Endothelial cell (in vitro differentiated cells): ENCODE measurements around the gene BST1. TPM values are rescaled to one million over a fixed set of nuclear protein-coding genes. Genes with fewer than 3 reads are reported as not detected.

Experiments
- DNase-seq: peaks from one replicate; pipeline ENCODE4 v3.0.0; 2021; ENCODE audit warnings: low spot score
- H3K27ac Mint-ChIP-seq: one replicate; pipeline ENCODE4 v1.8.0; 2021; ENCODE audit warnings: mixed read lengths, inconsistent platforms; ENCODE audit not compliant: unreplicated experiment
- H3K27me3 Mint-ChIP-seq: one replicate; pipeline ENCODE4 v1.8.0; 2021; ENCODE audit warnings: mild to moderate bottlenecking, moderate library complexity, mixed read lengths, inconsistent platforms; ENCODE audit not compliant: unreplicated experiment
- H3K36me3 Mint-ChIP-seq: one replicate; pipeline ENCODE4 v1.8.0; 2021; ENCODE audit warnings: mild to moderate bottlenecking, low read depth, mixed read lengths, inconsistent platforms; ENCODE audit not compliant: unreplicated experiment
- H3K4me1 Mint-ChIP-seq: one replicate; pipeline ENCODE4 v1.8.0; 2021; ENCODE audit warnings: mild to moderate bottlenecking, mixed read lengths, inconsistent platforms; ENCODE audit not compliant: unreplicated experiment
- H3K4me3 Mint-ChIP-seq: one replicate; pipeline ENCODE4 v1.8.0; 2021; ENCODE audit warnings: mild to moderate bottlenecking, mixed read lengths, inconsistent platforms; ENCODE audit not compliant: unreplicated experiment
- H3K9me3 Mint-ChIP-seq: one replicate; pipeline ENCODE4 v1.8.0; 2021; ENCODE audit warnings: mixed read lengths, inconsistent platforms; ENCODE audit not compliant: unreplicated experiment
- total RNA-seq: library from RNA; stranded (reverse); fragmentation: NEBNext Ultra II Directional; extraction: Animal tissue kit (Norgen Biotek cat#: 25700); gene quantifications from one replicate; pipeline ENCODE4 v1.2.1, GENCODE V29; 2021; ENCODE audit not compliant: unreplicated experiment
- TF ChIP-seq, protein P1 (sequence below): fragments of 200-600 bp; sonication (generic); IDR thresholded peaks from one replicate; pipeline ENCODE4 v1.5.0; 2021; ENCODE audit warnings: antibody characterized with exemption; ENCODE audit not compliant: unreplicated experiment

Gene BST1
- total RNA-seq, 1 donor from 2014 or later, result 12.6 TPM

DNA sequence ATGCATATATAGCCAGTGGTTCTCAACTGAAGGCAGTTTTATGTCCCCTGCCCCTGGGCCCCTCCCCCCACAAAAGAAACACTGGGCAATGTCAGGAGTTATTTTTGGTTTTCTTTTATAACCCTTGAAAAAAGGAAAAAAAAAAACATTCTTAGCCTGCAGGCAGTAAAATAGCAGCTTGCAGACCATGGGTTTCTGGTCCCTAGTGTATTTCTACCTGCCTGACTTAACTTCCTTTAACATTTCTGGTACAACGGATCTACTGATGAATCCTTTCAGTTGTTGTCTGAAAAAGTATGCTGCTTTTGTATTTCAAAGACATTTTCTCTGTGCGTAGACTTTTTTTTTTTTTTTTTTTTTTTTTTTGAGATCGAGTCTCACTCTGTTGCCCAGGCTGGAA, 32.3 kb upstream of the BST1 start:
- no peak overlapping the region for H3K27ac Mint-ChIP-seq
- H3K4me1 Mint-ChIP-seq, result peaks cover 10% of the 10 kb centered on the region
- DNase-seq, result no peak
- peaks cover 5% of the 10 kb centered on the region for H3K36me3 Mint-ChIP-seq
- H3K9me3 Mint-ChIP-seq, result no peaks in the 10 kb centered on the region
- no peaks in the 10 kb centered on the region for H3K27me3 Mint-ChIP-seq
- TF ChIP-seq, protein P1, sequence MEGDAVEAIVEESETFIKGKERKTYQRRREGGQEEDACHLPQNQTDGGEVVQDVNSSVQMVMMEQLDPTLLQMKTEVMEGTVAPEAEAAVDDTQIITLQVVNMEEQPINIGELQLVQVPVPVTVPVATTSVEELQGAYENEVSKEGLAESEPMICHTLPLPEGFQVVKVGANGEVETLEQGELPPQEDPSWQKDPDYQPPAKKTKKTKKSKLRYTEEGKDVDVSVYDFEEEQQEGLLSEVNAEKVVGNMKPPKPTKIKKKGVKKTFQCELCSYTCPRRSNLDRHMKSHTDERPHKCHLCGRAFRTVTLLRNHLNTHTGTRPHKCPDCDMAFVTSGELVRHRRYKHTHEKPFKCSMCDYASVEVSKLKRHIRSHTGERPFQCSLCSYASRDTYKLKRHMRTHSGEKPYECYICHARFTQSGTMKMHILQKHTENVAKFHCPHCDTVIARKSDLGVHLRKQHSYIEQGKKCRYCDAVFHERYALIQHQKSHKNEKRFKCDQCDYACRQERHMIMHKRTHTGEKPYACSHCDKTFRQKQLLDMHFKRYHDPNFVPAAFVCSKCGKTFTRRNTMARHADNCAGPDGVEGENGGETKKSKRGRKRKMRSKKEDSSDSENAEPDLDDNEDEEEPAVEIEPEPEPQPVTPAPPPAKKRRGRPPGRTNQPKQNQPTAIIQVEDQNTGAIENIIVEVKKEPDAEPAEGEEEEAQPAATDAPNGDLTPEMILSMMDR, result no peak
- H3K4me3 Mint-ChIP-seq, result no peak overlapping the region

DNA sequence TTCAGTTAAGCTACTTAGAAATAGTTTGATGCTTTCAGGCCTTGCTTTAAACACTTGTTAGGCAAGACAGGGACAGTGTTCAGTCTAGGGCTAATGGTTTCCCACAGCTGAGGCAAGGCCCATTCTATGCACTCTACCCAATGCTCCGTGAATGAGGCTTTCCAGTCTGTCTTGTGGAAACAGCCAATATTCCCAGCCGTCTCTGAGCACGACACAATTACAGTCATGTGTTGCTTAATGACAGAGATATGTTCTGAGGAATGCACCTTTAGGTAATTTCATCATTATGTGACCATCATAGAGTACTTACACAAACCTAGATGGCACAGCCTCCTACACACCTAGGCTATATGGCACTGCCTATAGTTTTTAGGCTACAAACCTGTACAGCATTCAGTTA, 30.8 kb upstream of the BST1 start:
- Mint-ChIP-seq H3K36me3 (no peaks in the 10 kb centered on the region), H3K9me3 (no peaks in the 10 kb centered on the region), H3K4me1 (no peaks in the 10 kb centered on the region), H3K4me3 (no peak overlapping the region), H3K27ac (no peak overlapping the region), H3K27me3 (no peaks in the 10 kb centered on the region)
- no peak for DNase-seq
- TF ChIP-seq, protein P1, result no peak

DNA sequence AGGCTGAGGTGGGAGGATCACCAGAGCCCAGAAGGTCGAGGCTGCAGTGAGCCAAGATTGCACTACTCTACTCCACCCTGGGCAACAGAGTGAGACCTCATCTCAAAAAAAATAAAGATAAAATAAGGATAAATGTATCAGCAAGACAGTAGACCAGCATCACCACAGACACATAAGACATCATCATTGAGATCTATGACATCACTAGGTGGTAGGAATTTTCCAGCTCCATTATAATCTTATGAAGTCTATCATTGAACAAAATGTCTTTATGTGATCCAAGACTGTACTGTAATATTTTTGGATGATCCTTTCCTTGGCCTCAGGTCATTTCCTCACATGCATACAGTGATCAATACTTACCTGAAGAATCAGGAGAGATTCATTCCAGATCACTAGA, 29.5 kb upstream of the BST1 start:
- Mint-ChIP-seq H3K36me3 (no peaks in the 10 kb centered on the region), H3K4me1 (peaks cover 2% of the 10 kb centered on the region), H3K9me3 (no peaks in the 10 kb centered on the region), H3K27ac (no peak overlapping the region), H3K27me3 (no peaks in the 10 kb centered on the region), H3K4me3 (no peak overlapping the region)
- TF ChIP-seq, protein P1, result no peak
- DNase-seq, result no peak

DNA sequence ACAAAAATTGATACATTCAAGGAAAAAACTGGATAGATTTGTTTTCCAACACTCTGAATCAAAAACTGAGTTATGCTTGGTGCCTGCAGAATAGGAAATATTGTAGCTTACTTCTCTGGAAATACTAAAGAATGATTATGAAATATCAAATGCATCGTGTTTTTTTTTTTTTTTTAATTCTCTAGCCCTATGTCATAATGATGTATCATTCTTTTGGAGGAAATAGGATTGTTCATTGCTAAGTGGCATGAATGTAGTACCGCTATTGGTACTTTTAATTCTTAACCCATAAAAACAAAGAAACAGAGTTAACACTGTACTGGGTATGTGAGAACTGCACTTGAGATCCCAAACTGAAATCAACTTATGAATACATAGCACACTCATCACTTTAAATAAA, 28.8 kb upstream of the BST1 start:
- peaks cover 2% of the 10 kb centered on the region for H3K4me1 Mint-ChIP-seq
- H3K4me3 Mint-ChIP-seq, result no peak overlapping the region
- H3K36me3 Mint-ChIP-seq, result no peaks in the 10 kb centered on the region
- no peaks in the 10 kb centered on the region for H3K9me3 Mint-ChIP-seq
- H3K27ac Mint-ChIP-seq, result no peak overlapping the region
- no peaks in the 10 kb centered on the region for H3K27me3 Mint-ChIP-seq
- no peak for DNase-seq
- TF ChIP-seq, protein P1, result no peak

DNA sequence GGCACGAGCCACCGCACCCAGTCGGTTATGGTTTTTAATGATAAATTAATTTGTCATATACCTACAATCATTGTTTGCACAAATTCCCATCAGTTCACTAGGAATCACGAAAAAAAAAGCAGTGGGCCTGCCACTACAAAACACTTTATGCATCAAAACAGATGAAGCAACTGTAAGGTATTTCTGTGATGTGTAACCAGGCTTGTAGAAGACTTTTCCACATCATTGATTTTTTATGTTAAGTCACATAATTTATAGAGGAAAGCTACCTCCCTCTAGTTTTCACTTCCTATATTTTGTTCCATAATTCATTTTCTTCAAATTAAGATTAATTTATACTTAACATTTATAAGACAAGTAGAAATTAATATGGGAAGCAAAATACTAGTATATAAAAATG, 27.9 kb upstream of the BST1 start:
- TF ChIP-seq, protein P1, result no peak
- DNase-seq, result no peak
- no peaks in the 10 kb centered on the region for H3K27me3 Mint-ChIP-seq
- no peaks in the 10 kb centered on the region for H3K9me3 Mint-ChIP-seq
- H3K4me1 Mint-ChIP-seq, result peaks cover 7% of the 10 kb centered on the region
- no peaks in the 10 kb centered on the region for H3K36me3 Mint-ChIP-seq
- no peak overlapping the region for H3K27ac Mint-ChIP-seq
- H3K4me3 Mint-ChIP-seq, result no peak overlapping the region
